Stimulated activated CD4-positive, alpha-beta T cell treated with anti-CD3 and anti-CD28 coated beads, Interleukin-12 subunit alpha, Interleukin-12 subunit beta, amount 100 ng/mL, for 4 hours (primary cell): ENCODE results near the gene CEP135.
A peak's percentile ranks its signal among the peaks of the same experiment; 100 is the strongest.
"Not testable (repeated sequence)": the region's sequence is repeated elsewhere in the genome, so short reads cannot be mapped to it uniquely, and the experiment has no call there.

Experiments used
- DNase-seq: peaks from one replicate; pipeline ENCODE4 v3.0.0-alpha.2; 2020

The CEP135 gene

DNA sequence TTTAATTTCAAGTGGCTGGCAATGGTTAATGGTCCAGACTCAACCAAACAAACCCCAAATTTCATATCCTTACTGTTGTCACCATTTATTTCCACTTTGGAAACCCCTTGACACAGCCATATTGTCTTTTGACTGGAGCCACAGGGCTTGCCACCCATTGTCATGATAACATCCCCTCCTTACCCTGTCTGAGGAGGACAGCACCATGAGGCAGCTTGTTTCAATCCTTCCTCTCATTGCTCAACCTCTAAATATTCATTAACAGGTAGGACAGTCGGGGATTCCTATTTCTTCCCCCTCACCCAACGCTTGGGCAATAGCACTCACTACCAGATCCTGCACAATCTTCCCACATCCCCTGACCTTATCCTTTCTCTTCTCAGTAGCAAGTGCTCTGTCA lies 92.1 kb downstream of the CEP135 start:
- DNase-seq, result no peak

DNA sequence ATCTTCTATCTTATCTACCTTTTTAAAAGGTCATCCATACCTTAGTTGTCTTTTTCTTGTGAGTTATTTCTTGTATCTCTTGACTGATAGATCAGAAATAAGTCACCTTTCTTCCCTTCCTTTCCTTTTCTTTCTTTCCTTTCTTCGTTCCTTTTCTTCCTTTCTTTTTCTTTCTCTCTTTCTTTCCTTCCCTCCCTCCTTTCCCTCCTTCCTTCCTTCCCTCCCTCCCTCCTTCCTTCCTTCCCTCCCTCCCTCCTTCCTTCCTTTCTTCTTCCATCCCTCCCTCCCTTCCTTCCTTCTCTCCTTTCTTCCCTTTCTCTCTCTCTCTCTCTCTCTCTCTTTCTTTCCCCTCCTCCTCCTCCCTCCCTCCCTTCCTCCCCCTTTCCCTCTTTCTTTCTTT lies 93.5 kb downstream of the CEP135 start:
- no peak for DNase-seq

DNA sequence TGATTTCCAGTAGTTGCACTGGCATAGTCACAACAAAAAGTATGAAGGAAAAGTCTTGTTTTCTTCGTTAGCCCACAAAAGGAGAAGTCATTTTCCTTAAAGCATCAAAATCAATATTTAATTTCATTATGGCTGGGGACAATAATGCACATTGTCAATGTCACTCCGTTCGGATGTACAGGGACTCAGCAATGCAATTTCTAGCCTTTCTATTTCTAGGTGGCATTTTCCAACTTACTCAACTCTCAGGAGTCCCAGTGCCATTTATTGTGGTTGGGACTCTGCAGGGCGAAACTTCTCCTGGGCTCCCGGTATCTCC lies 99.6 kb downstream of the CEP135 start:
- DNase-seq, result no peak

DNA sequence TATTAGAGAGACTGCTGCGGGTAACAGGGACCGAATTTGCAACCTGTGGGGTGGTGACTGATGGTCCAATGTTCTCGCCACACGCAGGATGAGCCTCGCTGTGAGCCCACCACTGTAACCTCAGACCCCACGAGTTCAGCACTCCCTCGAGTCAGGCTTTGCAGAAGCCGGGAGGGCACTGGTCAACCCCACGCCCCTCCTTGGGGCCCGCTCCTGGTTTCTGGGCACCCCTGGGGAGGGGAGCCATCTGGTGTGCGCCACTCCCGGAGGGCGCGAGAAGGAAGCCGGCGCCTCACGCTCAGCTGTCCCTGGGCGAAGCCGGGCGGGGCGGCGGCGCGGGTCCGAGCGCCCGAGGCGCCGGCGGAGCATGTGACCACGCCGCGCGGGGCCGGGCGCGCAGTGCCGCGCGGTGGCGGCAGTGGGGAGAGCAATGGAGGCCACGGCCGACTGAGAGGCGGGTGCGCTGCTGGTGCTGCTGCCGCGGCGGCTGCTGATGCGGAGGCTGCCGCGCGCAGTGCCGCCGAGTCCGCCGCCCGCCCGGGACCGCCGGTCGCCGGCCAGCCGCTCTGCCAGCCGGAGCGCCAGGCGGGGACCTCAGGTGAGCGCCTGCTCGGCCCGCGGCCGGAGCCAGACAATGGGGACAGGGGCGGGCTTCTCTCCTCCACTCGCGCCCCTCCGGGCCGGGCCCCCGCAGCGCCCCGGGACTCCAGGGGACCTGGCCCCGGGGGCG lies 100.1 kb downstream of the CEP135 start:
- DNase-seq, result peak; percentile 36

DNA sequence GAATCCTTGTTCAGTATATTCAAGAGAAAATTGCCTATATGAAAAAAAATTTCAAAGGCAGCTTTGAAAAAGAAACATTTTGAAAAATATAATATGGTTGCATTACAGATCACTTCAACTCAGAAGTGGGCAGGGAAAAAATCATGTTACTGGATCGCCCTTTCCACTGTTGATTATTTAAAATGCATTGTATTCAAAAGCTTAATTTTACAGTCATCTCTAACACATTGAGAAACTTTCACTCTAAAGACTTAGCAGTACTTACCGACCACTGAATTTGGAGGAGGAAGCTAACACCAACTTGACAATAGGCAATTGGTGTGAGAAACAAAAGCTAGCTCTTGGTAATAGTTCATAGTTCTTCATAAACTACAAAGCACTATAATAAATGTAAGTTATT lies 101.9 kb downstream of the CEP135 start:
- no peak for DNase-seq

DNA sequence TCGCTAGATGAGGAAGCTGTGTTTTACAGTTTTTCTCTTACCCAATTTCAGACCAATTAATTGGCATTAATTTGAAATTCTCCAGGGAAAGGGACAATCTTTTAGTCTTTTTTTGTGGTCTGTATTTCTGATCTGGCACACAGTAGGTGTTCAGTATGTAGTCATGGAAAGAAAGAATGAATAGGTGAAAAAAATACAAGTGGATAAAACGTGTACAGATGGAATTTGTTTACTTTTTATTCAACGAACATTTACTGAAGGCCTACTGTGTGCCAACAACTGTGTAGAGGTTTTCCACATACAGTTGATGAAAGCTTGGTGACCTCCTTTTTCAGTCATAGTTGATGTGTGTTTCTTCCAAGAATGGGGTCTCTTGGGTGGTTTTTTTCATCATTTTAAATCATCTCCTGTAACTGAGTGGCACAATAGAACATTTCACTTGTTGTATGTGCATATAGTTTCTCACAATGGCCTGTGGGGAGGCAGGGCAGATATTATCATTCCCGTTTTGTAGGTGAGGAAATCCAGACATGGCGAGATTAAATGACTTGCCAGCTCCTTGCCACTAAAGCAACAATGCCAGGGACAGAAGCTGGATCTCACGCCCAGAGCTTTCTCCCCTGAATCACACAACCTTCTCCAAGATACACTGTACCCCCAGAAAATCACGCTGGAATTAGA lies 102.4 kb downstream of the CEP135 start:
- no peak for DNase-seq

DNA sequence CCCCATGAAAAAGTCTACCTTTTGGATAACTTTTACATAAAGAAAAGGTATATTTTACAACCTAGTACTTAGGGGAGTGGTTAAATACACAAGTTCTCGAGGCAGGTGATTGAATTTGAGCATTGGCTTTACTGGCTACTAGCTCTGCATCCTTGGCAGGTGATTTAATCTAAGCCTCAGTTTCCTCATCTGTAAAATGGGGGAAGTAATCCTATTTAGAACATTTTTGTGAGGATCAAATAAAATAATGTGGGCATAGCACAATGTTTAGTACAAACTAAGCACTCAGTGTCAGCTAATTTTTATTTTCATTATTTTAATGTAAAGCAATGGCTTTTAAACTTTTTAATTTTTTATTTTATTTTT lies 102.9 kb downstream of the CEP135 start:
- DNase-seq, result no peak

DNA sequence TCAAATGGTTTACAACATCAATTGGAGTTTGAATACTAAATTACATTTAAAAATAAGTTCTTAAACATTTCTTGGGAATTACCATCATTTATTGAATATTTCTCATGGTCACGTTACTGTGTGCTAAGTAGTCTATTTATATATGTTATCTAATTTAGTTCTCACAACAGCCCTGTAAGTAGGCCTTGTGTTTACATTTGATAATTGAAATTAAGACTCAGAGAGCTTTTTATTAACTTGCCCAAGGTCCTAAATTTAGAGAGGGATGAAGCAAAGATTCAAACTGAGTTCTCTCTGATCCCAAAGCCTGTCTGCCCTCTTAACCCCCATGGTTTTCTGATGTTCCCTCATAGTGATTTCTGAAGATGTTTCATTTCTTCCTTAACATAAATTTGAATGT lies 103.7 kb downstream of the CEP135 start:
- no peak for DNase-seq

DNA sequence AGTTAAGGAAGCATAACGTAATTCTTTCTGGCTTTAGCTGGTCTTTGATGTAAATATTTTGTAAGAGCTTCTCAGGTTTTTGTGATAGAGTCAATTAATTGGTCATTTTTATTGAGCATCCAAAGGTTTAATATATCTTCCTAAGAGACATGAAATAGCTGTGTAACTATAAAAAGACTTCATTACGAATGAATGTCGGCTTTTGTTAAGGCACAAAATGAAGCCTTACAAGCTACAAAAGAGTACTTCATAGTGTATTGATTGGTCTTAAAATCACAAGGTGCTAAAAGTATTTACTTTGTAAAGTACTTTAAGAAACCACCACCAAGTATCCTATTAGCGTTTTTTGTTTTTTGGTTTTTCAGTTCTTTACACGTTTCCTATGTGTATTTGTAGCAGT lies 104.2 kb downstream of the CEP135 start:
- no peak for DNase-seq

DNA sequence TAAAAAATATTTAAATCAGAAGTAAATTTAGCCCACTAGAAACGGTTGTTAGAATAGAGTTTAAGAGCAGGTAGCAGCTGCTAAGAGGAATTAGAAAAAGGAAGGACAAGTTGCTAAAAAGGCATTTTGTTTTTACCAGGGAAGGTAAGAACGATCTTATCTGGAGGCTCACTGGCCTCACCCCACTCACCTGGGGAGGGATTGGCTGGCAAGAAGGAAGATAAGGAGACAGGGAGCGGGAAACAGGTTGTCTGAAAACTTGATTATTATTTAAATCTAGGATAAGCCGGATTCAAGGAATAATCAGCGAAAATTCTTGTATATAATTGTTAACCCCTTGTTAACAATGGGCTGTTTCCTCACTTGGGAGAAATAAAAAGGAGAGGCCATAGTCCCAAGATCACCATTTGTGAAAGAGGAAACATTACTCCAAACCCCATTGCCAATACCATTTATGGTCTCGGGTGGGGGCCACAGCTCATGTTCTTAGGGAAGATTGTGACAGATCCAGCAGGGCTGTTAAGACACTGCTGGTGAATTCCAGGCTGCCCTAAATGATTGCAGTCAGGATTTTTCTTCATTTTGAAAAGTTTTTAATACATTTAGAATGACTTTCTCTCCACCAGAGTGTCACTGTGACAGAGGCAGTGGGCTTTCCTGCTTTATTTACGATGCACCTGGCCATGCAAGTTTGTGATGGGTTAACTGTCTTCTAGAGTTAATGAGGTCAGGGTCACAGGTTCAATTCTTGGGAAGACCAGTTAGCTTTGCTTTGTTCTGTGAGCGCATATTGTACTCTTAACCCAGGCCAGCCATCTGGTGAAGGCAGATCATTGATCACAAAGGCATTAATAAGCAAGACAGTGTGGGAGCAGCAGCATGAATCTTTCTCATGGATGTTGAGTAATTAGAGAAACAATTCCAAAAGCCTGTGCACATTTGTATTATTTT lies 106.6 kb downstream of the CEP135 start:
- no peak for DNase-seq

DNA sequence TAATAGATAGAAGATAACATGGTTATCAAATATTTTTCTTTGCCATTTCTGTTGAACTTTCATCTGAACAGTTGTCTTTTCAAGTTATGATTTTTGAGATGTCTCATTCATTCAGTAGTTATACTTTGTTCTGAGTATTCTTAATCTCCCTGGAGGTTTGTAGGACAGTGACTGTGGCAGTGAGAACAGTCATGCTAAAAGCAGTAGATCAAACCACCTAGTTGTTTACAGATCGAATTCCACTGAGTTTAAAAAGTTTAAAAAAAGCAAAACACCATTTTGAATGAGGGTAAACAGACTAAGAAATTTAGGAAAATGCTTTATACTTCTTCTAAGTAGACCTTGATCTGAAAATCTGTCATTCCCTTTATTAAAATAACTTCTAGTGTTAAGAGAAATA lies 107.2 kb downstream of the CEP135 start:
- DNase-seq, result no peak

DNA sequence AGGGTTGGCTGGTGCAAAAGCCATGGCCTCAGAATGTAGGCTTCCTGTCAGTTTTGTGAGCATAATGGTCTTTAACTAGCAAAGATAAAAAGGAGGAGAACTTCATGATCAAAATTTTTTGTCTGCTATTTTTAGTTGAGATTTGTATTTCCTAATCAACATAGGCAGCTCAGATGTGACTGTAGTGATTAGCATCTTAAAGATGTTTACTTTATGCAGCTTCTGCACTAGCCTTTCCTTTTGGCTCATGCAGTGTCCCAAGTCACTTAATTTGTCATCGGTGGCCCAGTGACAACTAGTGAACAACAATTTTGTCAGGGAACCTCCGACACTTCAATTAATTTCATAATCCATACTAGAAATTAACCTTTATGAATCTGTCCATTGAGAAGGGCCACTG lies 109.8 kb downstream of the CEP135 start:
- DNase-seq, result no peak

DNA sequence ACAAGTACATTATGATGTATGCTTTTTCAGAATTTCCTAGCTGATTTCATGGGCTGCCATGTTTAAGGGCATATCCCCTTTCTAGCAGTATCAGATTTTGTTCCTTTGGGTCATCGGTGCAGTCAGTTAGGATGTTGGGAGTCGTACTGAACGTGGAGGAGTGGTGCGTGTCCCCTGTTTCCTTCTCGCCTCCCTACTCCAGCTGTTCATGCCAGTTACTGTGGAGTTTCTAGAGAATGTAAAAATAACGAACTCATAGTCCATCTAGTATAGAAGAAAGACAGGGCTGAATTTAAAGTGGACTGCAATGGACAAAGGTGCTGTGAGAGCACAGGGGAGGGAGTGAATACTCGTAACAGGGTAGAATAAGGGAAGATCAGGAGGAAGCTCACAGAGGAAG lies 111.3 kb downstream of the CEP135 start:
- no peak for DNase-seq

DNA sequence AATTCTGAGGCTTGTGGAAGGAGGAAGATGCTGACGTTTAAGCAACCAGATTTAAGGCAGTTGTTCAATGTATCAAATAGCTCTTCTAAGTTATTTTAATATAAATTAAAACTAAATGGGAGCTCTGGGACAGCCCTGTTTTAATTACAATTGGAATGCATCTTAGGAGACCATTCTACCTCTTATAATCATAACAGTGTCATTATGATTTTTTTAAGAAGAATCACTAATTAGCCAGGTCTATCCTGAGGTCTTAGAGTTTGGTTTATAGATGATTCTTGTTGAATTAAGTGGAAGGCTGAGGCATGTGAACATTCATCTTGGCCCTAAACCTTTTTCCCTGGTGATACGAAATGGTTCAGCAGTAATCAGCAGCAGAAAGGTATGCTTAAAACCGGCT lies 113.4 kb downstream of the CEP135 start:
- DNase-seq, result no peak

DNA sequence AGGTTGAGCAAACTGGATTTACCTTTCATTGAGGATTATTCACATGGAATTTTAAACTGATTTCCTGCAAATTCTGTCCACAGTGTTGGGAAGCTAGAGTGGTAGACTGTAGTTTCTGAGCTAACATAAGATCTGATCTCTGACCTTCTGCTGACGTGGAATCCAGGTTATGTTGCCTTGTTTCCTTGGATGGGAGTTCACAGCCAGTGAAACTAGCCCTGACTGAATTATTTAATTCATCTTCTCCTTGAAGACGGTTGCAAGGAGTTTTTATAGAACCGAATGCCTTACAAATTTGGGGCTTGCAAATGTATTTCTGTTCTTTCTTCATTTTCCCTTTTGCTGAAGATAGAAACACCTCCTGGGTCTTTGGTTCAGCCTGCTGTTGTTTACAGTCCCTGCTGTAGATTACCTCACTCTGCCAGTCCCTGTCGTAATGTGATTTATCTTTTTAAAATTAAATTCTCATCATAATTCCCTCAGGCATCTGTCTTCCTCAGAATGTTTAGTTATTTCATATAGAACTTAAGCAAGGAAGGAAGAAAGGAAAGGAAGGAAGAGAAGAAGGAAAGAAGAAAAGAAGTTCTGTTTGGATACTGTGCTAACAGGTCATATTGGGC lies 113.9 kb downstream of the CEP135 start:
- DNase-seq, result no peak

DNA sequence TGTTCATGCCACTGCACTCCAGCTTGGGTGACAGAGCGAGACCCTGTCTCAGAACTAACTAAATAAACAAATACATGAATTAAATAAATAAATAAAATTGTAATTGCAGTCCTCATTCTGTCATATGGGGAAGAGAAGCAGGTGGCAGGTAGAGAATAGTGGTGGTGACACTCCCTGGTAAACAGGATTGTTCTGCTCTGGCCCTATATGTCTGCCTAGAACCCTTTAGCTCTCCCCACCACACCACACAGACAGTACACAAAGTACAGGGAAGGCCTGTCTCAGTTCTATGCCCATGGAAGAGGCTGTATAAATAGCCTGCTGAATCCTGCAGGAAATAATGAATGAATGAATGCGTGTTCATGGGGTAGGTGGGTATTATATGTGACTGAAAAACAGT lies 117.7 kb downstream of the CEP135 start:
- DNase-seq, result no peak

DNA sequence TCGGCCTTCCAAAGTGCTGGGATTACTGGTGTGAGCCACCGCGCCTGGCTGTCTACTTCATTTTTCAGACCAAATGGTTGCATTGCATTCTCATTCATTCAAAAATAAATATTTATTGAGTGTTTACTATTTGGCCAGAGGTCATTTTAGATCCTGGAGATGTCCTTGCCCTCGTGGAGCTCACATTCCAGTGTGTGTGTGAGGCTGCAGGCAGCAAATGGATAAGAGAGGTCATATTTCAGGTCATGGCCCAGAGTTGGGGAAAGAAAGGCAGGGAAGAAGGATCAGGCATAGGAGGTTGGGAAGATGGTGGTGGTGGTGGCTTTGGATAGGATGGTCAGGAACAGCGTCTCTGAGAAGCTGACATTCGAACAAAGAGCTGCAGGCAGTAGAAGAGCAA lies 119.1 kb downstream of the CEP135 start:
- no peak for DNase-seq

DNA sequence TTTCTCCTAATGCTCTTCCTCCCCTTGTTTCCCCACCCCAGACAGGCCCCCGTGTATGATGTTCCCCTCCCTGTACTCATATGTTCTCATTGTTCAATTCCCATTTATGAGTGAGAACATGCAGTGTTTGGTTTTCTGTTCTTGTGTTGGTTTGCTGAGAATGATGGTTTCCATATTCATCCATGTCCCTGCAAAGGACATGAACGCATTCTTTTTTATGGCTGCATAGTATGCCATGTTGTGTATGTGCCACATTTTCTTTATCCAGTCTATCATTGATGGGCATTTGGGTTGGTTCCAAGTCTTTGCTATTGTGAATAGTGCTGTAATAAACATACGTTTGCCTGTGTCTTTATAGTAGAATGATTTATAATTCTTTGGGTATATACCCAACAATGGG lies 124.0 kb downstream of the CEP135 start:
- not testable (repeated sequence) for DNase-seq

DNA sequence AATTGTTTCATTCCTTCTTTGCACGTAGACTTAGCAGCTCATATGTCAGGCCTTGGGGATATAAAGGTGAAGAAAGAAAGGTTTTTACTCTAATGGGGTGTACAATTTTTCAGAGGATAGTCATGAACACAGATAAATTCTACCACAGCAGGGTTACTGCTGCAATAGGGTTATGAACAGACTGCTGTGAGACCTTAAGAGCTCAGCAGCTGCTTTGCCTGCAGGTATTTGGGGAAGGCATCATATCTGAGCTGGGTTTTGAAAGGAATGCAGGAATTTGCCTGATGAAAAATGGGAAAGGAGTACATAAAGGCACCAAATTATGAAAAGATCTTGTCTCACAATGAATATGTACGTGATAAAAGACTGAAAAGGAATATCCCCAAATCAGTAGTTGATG lies 128.9 kb downstream of the CEP135 start:
- DNase-seq, result no peak

DNA sequence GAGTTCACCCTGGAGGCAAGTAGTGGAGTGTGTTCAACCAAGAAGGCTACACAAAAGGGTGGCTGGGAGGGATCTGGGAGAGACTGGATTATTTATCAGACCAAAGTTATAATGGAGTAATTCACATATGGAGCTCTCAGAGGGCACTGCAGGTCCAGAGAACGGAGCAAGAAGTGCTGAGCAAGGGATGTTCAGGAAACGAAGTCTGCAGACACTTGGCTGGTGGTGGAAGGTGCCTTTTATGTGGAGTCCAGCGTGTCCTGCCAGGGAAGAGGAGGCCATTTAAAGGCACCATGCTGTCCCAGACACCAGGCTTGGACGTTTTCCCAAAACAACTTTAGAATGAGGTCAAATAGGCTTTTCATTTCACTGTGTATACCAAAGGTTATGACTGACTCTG lies 130.1 kb downstream of the CEP135 start:
- no peak for DNase-seq

DNA sequence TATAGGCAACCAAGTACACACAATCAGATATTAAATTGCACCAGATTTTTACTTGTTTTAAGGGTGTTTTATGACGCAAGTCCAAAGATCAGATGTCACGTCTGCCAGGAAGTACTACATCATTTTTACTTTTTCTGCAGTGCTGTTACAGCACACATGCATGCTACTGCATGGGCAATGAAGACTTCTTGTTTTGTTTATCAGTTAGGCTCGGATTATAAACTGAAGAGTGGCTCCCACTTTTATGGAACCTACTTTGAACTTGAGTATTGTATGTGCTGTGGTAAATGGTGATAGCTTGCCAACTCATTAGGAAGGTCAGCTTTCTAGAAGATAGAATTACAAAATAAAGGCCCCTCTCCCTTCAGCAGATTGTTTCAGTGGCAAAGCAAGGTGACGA lies 131.6 kb downstream of the CEP135 start:
- no peak for DNase-seq

DNA sequence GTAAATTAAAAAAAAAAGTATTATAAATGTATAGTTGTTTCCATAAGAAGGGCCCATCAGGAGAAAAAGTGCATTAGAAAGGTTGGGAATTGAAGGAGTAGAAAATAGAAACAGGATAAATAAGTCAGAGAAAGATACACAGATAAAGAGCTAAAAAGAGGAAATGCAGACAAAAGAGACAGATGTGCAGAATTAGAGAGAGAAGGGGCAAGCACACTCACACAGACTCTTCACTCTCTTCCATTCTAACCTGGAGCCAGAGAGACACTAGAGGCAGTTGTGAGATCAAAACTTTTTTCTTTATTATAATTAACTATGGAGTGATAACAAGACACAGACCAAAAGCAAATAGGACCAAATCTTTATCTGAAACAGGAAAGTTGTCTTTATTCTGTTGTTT lies 134.1 kb downstream of the CEP135 start:
- no peak for DNase-seq
